NCI-H82 treated with DMSO at 0.1 percent for 48 hours (cell line): Measurements from ENCODE around the gene MT1E.
"Not testable (repeated sequence)": the region's sequence is repeated elsewhere in the genome, so short reads cannot be mapped to it uniquely, and the experiment has no call there.

Source experiments
- DNase-seq: peaks from one replicate; lab custom pipeline; 2025; ENCODE audit not compliant: unreplicated experiment; lab: John Stamatoyannopoulos, UW

MT1E gene

GRCh38 chr16:56669840-56670619 is 44.4 kb downstream of the MT1E start:
- no peak for DNase-seq

DNA sequence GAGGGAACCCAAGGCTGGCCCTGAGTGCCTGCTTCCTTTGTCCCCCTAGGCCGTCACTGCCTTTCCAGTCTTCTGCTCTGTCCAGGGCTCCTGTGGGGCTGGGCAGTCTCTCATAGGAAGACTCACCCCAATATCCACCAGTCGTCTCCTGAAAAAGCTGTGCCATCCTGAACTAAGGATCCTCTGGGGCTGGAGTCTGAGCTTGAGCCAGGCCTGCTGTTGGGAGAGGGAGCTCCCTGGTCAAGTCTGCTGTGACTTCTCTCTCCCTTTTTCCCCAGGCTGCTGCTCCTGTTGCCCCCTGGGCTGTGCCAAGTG is 45.0 kb downstream of the MT1E start:
- DNase-seq, result no peak

DNA sequence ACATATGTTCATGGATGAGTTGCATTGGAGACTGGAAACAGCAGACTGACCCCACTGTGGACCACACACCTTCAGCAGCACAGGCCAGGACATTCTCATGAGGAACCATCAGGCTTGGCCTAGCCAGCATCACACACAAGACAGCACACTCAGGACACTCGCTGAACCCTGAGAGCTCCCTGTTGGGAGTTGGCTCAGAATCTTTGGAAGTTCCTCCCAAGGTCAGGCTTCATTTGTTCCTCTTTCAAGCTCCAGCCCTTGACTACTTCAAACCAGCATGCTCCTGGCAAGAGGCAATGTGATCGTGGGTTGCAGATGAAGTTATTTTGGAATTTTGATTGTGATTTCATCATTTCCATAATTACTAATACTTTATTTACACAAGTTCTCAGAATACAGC is 46.1 kb downstream of the MT1E start:
- DNase-seq, result not testable (repeated sequence)

DNA sequence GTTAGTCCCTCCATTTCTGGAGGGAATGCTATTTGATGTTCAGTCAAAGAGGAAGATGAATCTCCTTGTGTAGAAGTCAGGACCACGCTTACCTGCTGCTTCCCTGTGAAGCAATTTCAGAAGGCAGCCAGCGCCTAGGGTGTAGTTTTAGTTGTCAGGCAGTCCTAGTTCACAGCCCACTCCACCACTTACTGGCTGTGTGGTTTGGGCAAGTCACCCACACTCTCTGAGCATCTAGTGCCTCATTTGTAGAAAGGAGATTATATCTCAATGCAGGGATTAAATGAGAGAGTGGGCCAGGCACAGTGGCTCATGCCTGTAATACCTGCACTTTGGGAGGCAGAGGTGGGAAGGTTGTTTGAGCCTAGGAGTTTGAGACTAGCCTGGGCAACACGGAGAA is 46.6 kb downstream of the MT1E start:
- DNase-seq, result not testable (repeated sequence)

- no peak for DNase-seq
These were observed 47.4 kb downstream of the MT1E start for GRCh38 chr16:56672761-56673536.

GRCh38 chr16:56673921-56674320 is 48.3 kb downstream of the MT1E start:
- no peak for DNase-seq

- not testable (repeated sequence) for DNase-seq
These were observed 49.0 kb downstream of the MT1E start for GRCh38 chr16:56674570-56674969.

- no peak for DNase-seq
These were observed 50.2 kb downstream of the MT1E start for GRCh38 chr16:56675685-56676210.
